Caco-2 (cell line): ENCODE results near the gene MRPS27. TPM values are rescaled to one million over a fixed set of nuclear protein-coding genes. Genes with fewer than 3 reads are reported as not detected.
"Not testable (repeated sequence)": the region's sequence is repeated elsewhere in the genome, so short reads cannot be mapped to it uniquely, and the experiment has no call there.

ENCODE experiments used
- BruUV-seq: library from RNA; stranded (reverse); fragments of 400-500 nt; replicated peaks from 2 replicates; lab custom pipeline; 2021; lab: Mats Ljungman, UMichigan
- CTCF ChIA-PET: fragments of 300-600 bp; sonication (Branson Sonifier 250); formaldehyde crosslinking; loops from one replicate; lab custom pipeline; 2022; ENCODE audit warnings: antibody characterized with exemption; lab: Charles Lee
- POLR2A ChIA-PET: fragments of 300-600 bp; sonication (Branson Sonifier 250); formaldehyde crosslinking; loops from one replicate; lab custom pipeline; 2022; ENCODE audit warnings: antibody characterized with exemption; lab: Charles Lee
- DNase-seq, 2 experiments: peaks; one replicate each; pipeline versions ENCODE4 v3.0.0 to v3.0.0-alpha.2; 2020 to 2022
- H3K27me3 ChIP-seq: replicated peaks from 2 replicates; pipeline ENCODE4 v1.6.0; 2011; ENCODE audit warnings: low read length; ENCODE audit not compliant: control insufficient read depth, insufficient read depth
- H3K36me3 ChIP-seq: 2 replicates; pipeline ENCODE4 v1.5.1; 2011; ENCODE audit warnings: low read length; ENCODE audit not compliant: control insufficient read depth, insufficient read depth
- H3K4me1 ChIP-seq: fragments of 250-450 bp; sonication (Bioruptor Pico); 2 replicates; pipeline ENCODE4 v1.5.1; 2020; ENCODE audit warnings: mild to moderate bottlenecking
- H3K4me3 ChIP-seq: 2 replicates; pipeline ENCODE4 v1.5.1; 2011; ENCODE audit warnings: low read depth, mild to moderate bottlenecking, control low read depth, low read length
- H3K9me3 ChIP-seq: fragments of 250-450 bp; sonication (Bioruptor Pico); 2 replicates; pipeline ENCODE4 v1.5.1; 2020; ENCODE audit warnings: mild to moderate bottlenecking, moderate library complexity
- H3K27ac Mint-ChIP-seq: one replicate; pipeline ENCODE4 v1.8.0; 2022; ENCODE audit warnings: mixed read lengths; ENCODE audit not compliant: unreplicated experiment
- H3K27me3 Mint-ChIP-seq: one replicate; pipeline ENCODE4 v1.8.0; 2022; ENCODE audit warnings: mixed read lengths; ENCODE audit not compliant: insufficient read depth, unreplicated experiment
- H3K36me3 Mint-ChIP-seq: one replicate; pipeline ENCODE4 v1.8.0; 2022; ENCODE audit warnings: mild to moderate bottlenecking, mixed read lengths; ENCODE audit not compliant: insufficient read depth, unreplicated experiment
- H3K4me1 Mint-ChIP-seq: one replicate; pipeline ENCODE4 v1.8.0; 2022; ENCODE audit warnings: low read depth, mixed read lengths; ENCODE audit not compliant: unreplicated experiment
- H3K4me3 Mint-ChIP-seq: one replicate; pipeline ENCODE4 v1.8.0; 2022; ENCODE audit warnings: mild to moderate bottlenecking, moderate library complexity, mixed read lengths; ENCODE audit not compliant: unreplicated experiment
- H3K9me3 Mint-ChIP-seq: one replicate; pipeline ENCODE4 v1.8.0; 2022; ENCODE audit warnings: mixed read lengths; ENCODE audit not compliant: unreplicated experiment
- intact Hi-C: fragments of 100-400 bp; cut with micrococcal nuclease; formaldehyde crosslinking; loops from one replicate; pipeline ENCODE4 v1.10.0; 2022; ENCODE audit not compliant: unreplicated experiment
- total RNA-seq: library from RNA; stranded (reverse); gene quantifications from 2 replicates; pipeline ENCODE4 v1.2.3, GENCODE V29; 2022
- TF ChIP-seq, protein P1 (sequence below), 2 experiments: fragments of 200-600 bp in 1 of 2; IDR thresholded peaks; 1 replicate in 1 of 2; 2 replicates in 1 of 2; pipeline versions ENCODE4 v1.5.1 to v1.8.0; 2011 to 2022; ENCODE audit warnings: antibody characterized with exemption in 1 of 2, control low read depth in 1 of 2, inconsistent platforms in 1 of 2, low read depth in 1 of 2, low read length in 1 of 2, mild to moderate bottlenecking in 1 of 2, moderate library complexity in 1 of 2; ENCODE audit not compliant: insufficient read depth in 1 of 2, severe bottlenecking in 1 of 2, unreplicated experiment in 1 of 2

MRPS27 gene
- total RNA-seq, 1 experiment from 2014 or later = 71.1 TPM

DNA sequence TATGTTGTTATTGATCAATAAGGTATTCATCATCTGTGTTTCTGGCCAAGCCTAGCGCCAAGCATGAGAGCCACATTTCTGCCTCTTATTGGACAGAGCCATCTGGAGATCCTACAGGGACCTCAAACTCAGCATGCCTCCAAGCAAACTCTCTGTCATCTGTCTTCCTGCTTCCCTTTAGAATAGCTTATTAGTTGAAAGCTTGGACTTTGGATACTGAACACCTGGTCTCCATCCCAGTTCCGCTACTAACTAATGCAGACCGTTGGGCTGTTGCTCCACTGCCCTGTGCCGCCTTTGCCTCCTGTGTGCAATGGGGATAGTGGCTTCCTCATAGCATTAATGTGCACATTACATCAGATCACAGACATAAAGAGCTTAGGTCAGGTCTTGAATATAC is 147.3 kb downstream of the MRPS27 start:
- POLR2A ChIA-PET = no interaction called here
- Histone ChIP-seq H3K36me3 (no peaks in the 10 kb centered on the region), H3K4me3 (no peak overlapping the region)

DNA sequence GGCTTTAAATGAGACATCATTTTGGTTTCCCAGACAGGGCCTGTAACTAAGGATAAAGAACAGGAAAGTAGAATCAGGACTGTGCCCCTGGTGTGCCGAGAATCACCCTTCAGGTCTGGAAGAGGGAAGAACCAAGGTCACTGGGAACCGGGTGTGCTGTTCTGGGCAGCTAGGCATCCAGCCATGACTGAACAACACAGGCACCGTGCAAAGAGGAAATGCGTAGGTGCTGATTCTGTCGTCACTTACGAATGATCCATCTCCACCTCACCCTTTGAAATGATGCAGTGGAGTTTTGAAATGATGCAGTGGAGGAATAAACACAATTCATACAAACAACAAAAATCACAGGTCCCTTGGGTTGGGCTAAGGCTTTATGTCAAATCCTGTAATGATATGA is 148.4 kb downstream of the MRPS27 start:
- H3K36me3 ChIP-seq = no peaks in the 10 kb centered on the region
- no peaks in the 10 kb centered on the region for H3K4me1 Mint-ChIP-seq

More for the DNA sequence above, 147.3 kb downstream of the MRPS27 start:
- Mint-ChIP-seq H3K36me3 (no peaks in the 10 kb centered on the region), H3K9me3 (no peaks in the 10 kb centered on the region), H3K27me3 (peaks cover 30% of the 10 kb centered on the region), H3K4me3 (no peak overlapping the region), H3K27ac (no peak overlapping the region), H3K4me1 (no peaks in the 10 kb centered on the region)
- Histone ChIP-seq H3K4me1 (no peaks in the 10 kb centered on the region), H3K9me3 (no peaks in the 10 kb centered on the region), H3K27me3 (no peaks in the 10 kb centered on the region)
- BruUV-seq = no TSS peak
- CTCF ChIA-PET = no interaction called here
- TF ChIP-seq, protein P1, sequence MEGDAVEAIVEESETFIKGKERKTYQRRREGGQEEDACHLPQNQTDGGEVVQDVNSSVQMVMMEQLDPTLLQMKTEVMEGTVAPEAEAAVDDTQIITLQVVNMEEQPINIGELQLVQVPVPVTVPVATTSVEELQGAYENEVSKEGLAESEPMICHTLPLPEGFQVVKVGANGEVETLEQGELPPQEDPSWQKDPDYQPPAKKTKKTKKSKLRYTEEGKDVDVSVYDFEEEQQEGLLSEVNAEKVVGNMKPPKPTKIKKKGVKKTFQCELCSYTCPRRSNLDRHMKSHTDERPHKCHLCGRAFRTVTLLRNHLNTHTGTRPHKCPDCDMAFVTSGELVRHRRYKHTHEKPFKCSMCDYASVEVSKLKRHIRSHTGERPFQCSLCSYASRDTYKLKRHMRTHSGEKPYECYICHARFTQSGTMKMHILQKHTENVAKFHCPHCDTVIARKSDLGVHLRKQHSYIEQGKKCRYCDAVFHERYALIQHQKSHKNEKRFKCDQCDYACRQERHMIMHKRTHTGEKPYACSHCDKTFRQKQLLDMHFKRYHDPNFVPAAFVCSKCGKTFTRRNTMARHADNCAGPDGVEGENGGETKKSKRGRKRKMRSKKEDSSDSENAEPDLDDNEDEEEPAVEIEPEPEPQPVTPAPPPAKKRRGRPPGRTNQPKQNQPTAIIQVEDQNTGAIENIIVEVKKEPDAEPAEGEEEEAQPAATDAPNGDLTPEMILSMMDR (IDR thresholded peaks at IDR 0.05; ENCODE audit: insufficient read depth in 1 of 2, low read depth in 1 of 2, low read length in 1 of 2, severe bottlenecking in 1 of 2, unreplicated experiment in 1 of 2) = no peak
- intact Hi-C loops = no loop called here
- DNase-seq = no peak

DNA sequence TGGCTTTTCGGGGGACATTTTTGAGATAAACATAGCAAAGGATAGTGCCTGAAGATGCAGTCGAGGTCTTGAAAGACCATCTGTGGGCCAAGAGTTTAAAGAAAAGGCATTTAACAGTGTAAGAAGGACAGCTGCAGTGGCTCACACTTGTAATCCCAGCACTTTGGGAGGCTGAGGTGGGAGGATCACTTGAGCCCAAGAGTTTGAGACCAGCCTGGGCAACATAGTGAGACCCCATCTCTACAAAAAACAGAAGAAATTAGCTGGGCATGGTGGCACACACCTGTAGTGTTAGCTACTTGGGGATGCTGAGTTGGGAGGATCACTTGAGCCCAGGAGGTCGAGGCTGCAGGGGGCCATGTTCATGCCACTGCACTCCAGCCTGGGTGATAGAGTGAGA is 148.9 kb downstream of the MRPS27 start:
- H3K36me3 ChIP-seq = not testable (repeated sequence)

More for the DNA sequence above, 148.4 kb downstream of the MRPS27 start:
- peaks cover 35% of the 10 kb centered on the region for H3K27me3 Mint-ChIP-seq
- H3K9me3 Mint-ChIP-seq = no peaks in the 10 kb centered on the region
- no peak overlapping the region for H3K27ac Mint-ChIP-seq
- no TSS peak for BruUV-seq
- no peak overlapping the region for H3K4me3 Mint-ChIP-seq
- H3K36me3 Mint-ChIP-seq = no peaks in the 10 kb centered on the region
- no peaks in the 10 kb centered on the region for H3K9me3 ChIP-seq
- H3K4me1 ChIP-seq = no peaks in the 10 kb centered on the region
- TF ChIP-seq, protein P1 (IDR thresholded peaks at IDR 0.05; ENCODE audit: insufficient read depth in 1 of 2, low read depth in 1 of 2, low read length in 1 of 2, severe bottlenecking in 1 of 2, unreplicated experiment in 1 of 2) = no peak
- DNase-seq = no peak
- ChIA-PET CTCF (no interaction called here), POLR2A (no interaction called here)
- H3K27me3 ChIP-seq = no peaks in the 10 kb centered on the region
- no peak overlapping the region for H3K4me3 ChIP-seq
- intact Hi-C loops = no loop called here

DNA sequence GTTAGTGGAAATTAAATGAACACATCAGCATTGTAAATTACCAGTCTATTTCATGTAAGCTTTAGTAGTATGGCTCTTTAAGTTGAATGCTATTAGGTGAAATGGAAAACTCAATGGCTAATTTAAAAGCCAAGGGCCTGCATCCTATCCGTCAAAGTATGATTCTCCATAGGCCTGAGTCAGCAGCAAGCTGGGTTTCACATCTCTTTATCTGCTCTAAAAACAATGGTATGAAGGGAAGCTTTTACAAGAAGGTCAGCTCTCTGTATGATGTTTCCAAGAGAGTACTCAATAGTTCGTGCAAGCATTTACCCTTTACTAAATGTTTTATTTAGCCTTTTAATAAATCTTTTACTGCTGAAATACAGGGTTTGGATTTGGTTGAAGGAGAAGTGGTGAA is 149.9 kb downstream of the MRPS27 start:
- no peaks in the 10 kb centered on the region for H3K4me1 ChIP-seq
- H3K4me1 Mint-ChIP-seq = no peaks in the 10 kb centered on the region

More for the DNA sequence above, 148.9 kb downstream of the MRPS27 start:
- POLR2A ChIA-PET, H3K9me3 Mint-ChIP-seq, H3K9me3 ChIP-seq, BruUV-seq, H3K4me1 Mint-ChIP-seq, DNase-seq, H3K4me3 Mint-ChIP-seq, H3K4me3 ChIP-seq, CTCF ChIA-PET, H3K27me3 ChIP-seq, intact Hi-C loops, H3K36me3 Mint-ChIP-seq, H3K27ac Mint-ChIP-seq, H3K4me1 ChIP-seq: not testable (repeated sequence)
- peaks cover 37% of the 10 kb centered on the region for H3K27me3 Mint-ChIP-seq

More for the DNA sequence above, 149.9 kb downstream of the MRPS27 start:
- no peaks in the 10 kb centered on the region for H3K36me3 ChIP-seq
- no peak overlapping the region for H3K4me3 ChIP-seq
- Mint-ChIP-seq H3K9me3 (no peaks in the 10 kb centered on the region), H3K36me3 (no peaks in the 10 kb centered on the region), H3K4me3 (no peak overlapping the region), H3K27ac (no peak overlapping the region), H3K27me3 (peaks cover 28% of the 10 kb centered on the region)
- no peak for DNase-seq
- ChIA-PET CTCF (no interaction called here), POLR2A (no interaction called here)
- no peaks in the 10 kb centered on the region for H3K9me3 ChIP-seq
- TF ChIP-seq, protein P1 (IDR thresholded peaks at IDR 0.05; ENCODE audit: insufficient read depth in 1 of 2, low read depth in 1 of 2, low read length in 1 of 2, severe bottlenecking in 1 of 2, unreplicated experiment in 1 of 2) = no peak
- no peaks in the 10 kb centered on the region; the same call in 1 of the 2 replicates for H3K27me3 ChIP-seq
- intact Hi-C loops = no loop called here
- BruUV-seq = no TSS peak
